Transverse colon (tissue), 4 donors: ENCODE data around the gene ERC2. TPM values are rescaled to one million over a fixed set of nuclear protein-coding genes. Genes with fewer than 3 reads are reported as not detected.

Source experiments
- DNase-seq: peaks from one replicate; pipeline ENCODE4 v3.0.0-alpha.2; 2019
- H3K27ac ChIP-seq, 4 donors: fragments of 200-600 bp; sonication (generic); 2 replicates each; pipeline ENCODE4 v1.5.1; 2016 to 2018; ENCODE audit warnings: inconsistent platforms in 4 of 4
- H3K27me3 ChIP-seq: fragments of 200-600 bp; sonication (generic); 2 replicates; pipeline ENCODE4 v1.5.1; 2017; ENCODE audit warnings: inconsistent platforms
- H3K36me3 ChIP-seq, 4 donors: fragments of 200-600 bp; sonication (generic); 2 replicates each; pipeline ENCODE4 v1.5.1; 2017 to 2019; ENCODE audit warnings: inconsistent platforms in 4 of 4
- H3K4me1 ChIP-seq, 4 donors: fragments of 200-600 bp; sonication (generic); 2 replicates each; pipeline ENCODE4 v1.5.1; 2017 to 2020; ENCODE audit warnings: inconsistent platforms in 4 of 4
- H3K4me3 ChIP-seq, 4 donors: fragments of 200-600 bp; sonication (generic); 1 replicate in 1 of 4; 2 replicates in 3 of 4; pipeline versions ENCODE4 v1.5.1 to v1.6.1; 2017 to 2019; ENCODE audit warnings: inconsistent platforms in 4 of 4
- H3K9me3 ChIP-seq, 2 donors: fragments of 200-600 bp; sonication (generic); 2 replicates each; pipeline ENCODE4 v1.5.1; 2017 to 2019; ENCODE audit warnings: inconsistent platforms in 2 of 2
- CTCF ChIP-seq, 5 experiments: fragments of 200-600 bp in 3 of 5; fragments of 450-650 bp in 2 of 5; sonication (generic) in 3 of 5; IDR thresholded peaks; 1 replicate in 2 of 5; 2 replicates in 3 of 5; pipeline ENCODE4 v1.5.1; 2016 to 2017; ENCODE audit warnings: antibody characterized with exemption in 5 of 5, inconsistent platforms in 3 of 5, mild to moderate bottlenecking in 2 of 5, moderate library complexity in 1 of 5
- EP300 ChIP-seq: sonication (generic); formaldehyde crosslinking; IDR thresholded peaks from one replicate; pipeline ENCODE4 v1.6.1; 2017; ENCODE audit warnings: antibody characterized with exemption, low read depth
- POLR2A ChIP-seq: fragments of 450-650 bp; IDR thresholded peaks from one replicate; pipeline ENCODE4 v1.6.1; 2016; ENCODE audit warnings: antibody characterized with exemption, mild to moderate bottlenecking, moderate library complexity
- POLR2AphosphoS5 ChIP-seq, 3 donors: sonication (generic); formaldehyde crosslinking; IDR thresholded peaks; one replicate each; pipeline ENCODE4 v1.6.1; 2016; ENCODE audit warnings: antibody characterized with exemption in 3 of 3
- WGBS, 2 donors: methylation state at CpG; one replicate each; pipeline ENCODE4 v1.1.5; 2018; ENCODE audit warnings: low coverage in 1 of 2; 5-methylcytosine and 5-hydroxymethylcytosine counted together
- in situ Hi-C, 4 donors: fragments of 200-750 bp; cut with MboI; loops; one replicate each; pipeline versions ENCODE4 v1.15.0 to v1.15.1; 2017; ENCODE audit warnings: low sequenced_read_pairs in 3 of 4, low pct_ligation_motif_present in 1 of 4, low pct_unique_long_range_greater_than_20kb in 1 of 4
- intact Hi-C: fragments of 100-400 bp; cut with DNase I; formaldehyde crosslinking; loops from one replicate; pipeline ENCODE4 v1.15.1; 2023; ENCODE audit warnings: low total_unique reads
- total RNA-seq, 4 donors: library from RNA; depleted of rRNA; stranded (reverse); fragments of >200 nt; gene quantifications; one replicate each; pipeline ENCODE4 v1.1.0, GENCODE V29; 2016

ERC2 gene
- total RNA-seq, 4 donors from 2014 or later = 0.41 to 1.3 TPM; not detected in 2

GRCh38 chr3:56411166-56411565 lies 57.1 kb downstream of the ERC2 start:
- intact Hi-C loops (no loop called here), in situ Hi-C loops (no loop called here)
- Histone ChIP-seq H3K4me1 (no peaks in the 10 kb centered on the region), H3K27ac (no peak overlapping the region), H3K27me3 (no peaks in the 10 kb centered on the region), H3K9me3 (no peaks in the 10 kb centered on the region), H3K36me3 (no peaks in the 10 kb centered on the region), H3K4me3 (no peak overlapping the region)
- no peak for DNase-seq
- WGBS, 2 donors = 75 to 86% methylated on average over 5 of the region's 5 CpGs
- TF ChIP-seq CTCF (IDR thresholded peaks at IDR 0.05) (no peak), EP300 (no peak), POLR2AphosphoS5 (IDR thresholded peaks at IDR 0.05) (no peak), POLR2A (no peak)

GRCh38 chr3:56410576-56410975 lies 57.7 kb downstream of the ERC2 start:
- no peak for TF ChIP-seq EP300
- no peak for TF ChIP-seq POLR2A
- no peak for TF ChIP-seq POLR2AphosphoS5 (IDR thresholded peaks at IDR 0.05)
- Histone ChIP-seq H3K27ac (no peak overlapping the region), H3K4me3 (no peak overlapping the region), H3K27me3 (no peaks in the 10 kb centered on the region), H3K4me1 (no peaks in the 10 kb centered on the region), H3K36me3 (no peaks in the 10 kb centered on the region), H3K9me3 (no peaks in the 10 kb centered on the region)
- no peak for DNase-seq
- in situ Hi-C loops (no loop called here), intact Hi-C loops (no loop called here)

GRCh38 chr3:56409790-56410189 lies 58.5 kb downstream of the ERC2 start:
- H3K36me3 ChIP-seq = no peaks in the 10 kb centered on the region
- TF ChIP-seq EP300 = no peak
- TF ChIP-seq CTCF (IDR thresholded peaks at IDR 0.05) = no peak
- TF ChIP-seq POLR2A = no peak
- TF ChIP-seq POLR2AphosphoS5 (IDR thresholded peaks at IDR 0.05) = no peak
- H3K27ac ChIP-seq = no peak overlapping the region
- no peaks in the 10 kb centered on the region for H3K4me1 ChIP-seq
- no peaks in the 10 kb centered on the region for H3K27me3 ChIP-seq
- in situ Hi-C loops = no loop called here
- DNase-seq = no peak
- H3K4me3 ChIP-seq = no peak overlapping the region
- WGBS, 2 donors = 81 to 92% methylated on average over 3 of the region's 3 CpGs
- intact Hi-C loops = no loop called here
- H3K9me3 ChIP-seq = no peaks in the 10 kb centered on the region

GRCh38 chr3:56408761-56409196 lies 59.5 kb downstream of the ERC2 start:
- intact Hi-C loops = no loop called here
- H3K27ac ChIP-seq = no peak overlapping the region
- no peaks in the 10 kb centered on the region for H3K9me3 ChIP-seq
- H3K4me3 ChIP-seq = no peak overlapping the region
- in situ Hi-C loops = no loop called here
- DNase-seq = no peak
- H3K4me1 ChIP-seq = no peaks in the 10 kb centered on the region
- no peaks in the 10 kb centered on the region for H3K27me3 ChIP-seq
- H3K36me3 ChIP-seq = no peaks in the 10 kb centered on the region
- 88% methylated on average over 18 of the region's 18 CpGs; no CpG with 5 or more reads in 1 of the 2 donors for WGBS, 2 donors
- TF ChIP-seq CTCF (IDR thresholded peaks at IDR 0.05) = no peak
- no peak for TF ChIP-seq POLR2A
- TF ChIP-seq POLR2AphosphoS5 (IDR thresholded peaks at IDR 0.05) = no peak
- no peak for TF ChIP-seq EP300

GRCh38 chr3:56406826-56407515 lies 61.3 kb downstream of the ERC2 start:
- DNase-seq = no peak
- in situ Hi-C loops = no loop called here
- H3K9me3 ChIP-seq = no peaks in the 10 kb centered on the region

More at GRCh38 chr3:56406826-56407515, 61.3 kb downstream of the ERC2 start:
- Histone ChIP-seq H3K27ac (no peak overlapping the region), H3K4me3 (no peak overlapping the region), H3K4me1 (no peaks in the 10 kb centered on the region), H3K36me3 (no peaks in the 10 kb centered on the region), H3K27me3 (no peaks in the 10 kb centered on the region)
- WGBS, 2 donors = 70 to 71% methylated on average over 4 of the region's 4 CpGs
- intact Hi-C loops = no loop called here
- TF ChIP-seq CTCF (IDR thresholded peaks at IDR 0.05) (no peak), POLR2A (no peak), POLR2AphosphoS5 (IDR thresholded peaks at IDR 0.05) (no peak), EP300 (no peak)
